ACC112 (cell line): ENCODE measurements around the gene DRG2.

Source experiments
- H2AFZ ChIP-seq: fragments of 200-600 bp; sonication (generic); one replicate; pipeline ENCODE4 v1.6.0; 2017; ENCODE audit warnings: antibody characterized with exemption, low read length; ENCODE audit not compliant: unreplicated experiment
- H3K27ac ChIP-seq: fragments of 200-600 bp; sonication (generic); 2 replicates; pipeline ENCODE4 v1.5.1; 2014; ENCODE audit warnings: low read depth, mild to moderate bottlenecking, antibody characterized with exemption, low read length, moderate library complexity
- H3K27me3 ChIP-seq: fragments of 200-600 bp; sonication (generic); 2 replicates; pipeline ENCODE4 v1.6.1; 2014; ENCODE audit warnings: mild to moderate bottlenecking, antibody characterized with exemption, low read length, moderate library complexity, mixed read lengths; ENCODE audit not compliant: insufficient read depth
- H3K36me3 ChIP-seq: fragments of 200-600 bp; sonication (generic); 2 replicates; pipeline ENCODE4 v1.6.1; 2016; ENCODE audit warnings: mild to moderate bottlenecking, antibody characterized with exemption, low read length, moderate library complexity, mixed read lengths; ENCODE audit not compliant: insufficient read depth
- H3K4me1 ChIP-seq: fragments of 200-600 bp; sonication (generic); one replicate; pipeline ENCODE4 v1.6.1; 2016; ENCODE audit warnings: low read length, mixed read lengths; ENCODE audit not compliant: insufficient read depth, unreplicated experiment, control insufficient read depth
- H3K4me3 ChIP-seq: fragments of 200-600 bp; sonication (generic); 2 replicates; pipeline ENCODE4 v1.5.1; 2014; ENCODE audit warnings: mild to moderate bottlenecking, low read depth, low read length
- H3K79me2 ChIP-seq: fragments of 200-600 bp; sonication (generic); one replicate; pipeline ENCODE4 v1.6.0; 2016; ENCODE audit warnings: low read length; ENCODE audit not compliant: control insufficient read depth, unreplicated experiment, insufficient read depth

Gene DRG2

DNA sequence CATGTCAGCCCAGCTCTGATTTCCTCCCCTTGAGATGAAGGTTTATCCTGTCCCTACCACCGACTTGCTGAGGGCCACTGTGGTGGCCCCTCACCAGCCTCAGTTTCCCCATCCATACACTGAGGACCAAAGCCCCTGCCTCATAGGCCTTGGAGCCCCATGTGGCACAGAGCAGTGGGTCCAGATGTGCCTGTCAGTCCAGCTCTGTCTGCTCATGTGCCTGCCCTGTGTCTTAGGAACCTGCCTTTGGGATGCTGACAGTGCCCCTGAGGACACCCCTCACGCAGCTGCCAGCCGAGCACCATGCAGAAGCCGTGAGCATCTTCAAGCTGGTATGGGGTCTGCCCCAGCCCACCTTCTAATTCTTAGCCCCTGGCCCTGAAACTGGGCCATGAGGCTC, 56.5 kb downstream of the DRG2 start:
- Histone ChIP-seq H3K27ac (no peak overlapping the region), H3K4me3 (no peak overlapping the region), H3K36me3 (no peaks in the 10 kb centered on the region), H2AFZ (no peak overlapping the region), H3K27me3 (no peaks in the 10 kb centered on the region), H3K4me1 (peaks cover 9% of the 10 kb centered on the region), H3K79me2 (no peaks in the 10 kb centered on the region)

- no peak overlapping the region for H2AFZ ChIP-seq
- no peaks in the 10 kb centered on the region for H3K27me3 ChIP-seq
- no peaks in the 10 kb centered on the region for H3K36me3 ChIP-seq
- no peaks in the 10 kb centered on the region for H3K79me2 ChIP-seq
- H3K4me1 ChIP-seq, result peaks cover 9% of the 10 kb centered on the region
- H3K27ac ChIP-seq, result no peak overlapping the region
- H3K4me3 ChIP-seq, result no peak overlapping the region
Observed at GRCh38 chr17:18144855-18145254, 57.1 kb downstream of the DRG2 start.

GRCh38 chr17:18145811-18146210, 58.1 kb downstream of the DRG2 start:
- Histone ChIP-seq H3K27ac (no peak overlapping the region), H3K79me2 (no peaks in the 10 kb centered on the region), H2AFZ (no peak overlapping the region), H3K4me3 (no peak overlapping the region), H3K36me3 (no peaks in the 10 kb centered on the region), H3K4me1 (peaks cover 9% of the 10 kb centered on the region), H3K27me3 (no peaks in the 10 kb centered on the region)

DNA sequence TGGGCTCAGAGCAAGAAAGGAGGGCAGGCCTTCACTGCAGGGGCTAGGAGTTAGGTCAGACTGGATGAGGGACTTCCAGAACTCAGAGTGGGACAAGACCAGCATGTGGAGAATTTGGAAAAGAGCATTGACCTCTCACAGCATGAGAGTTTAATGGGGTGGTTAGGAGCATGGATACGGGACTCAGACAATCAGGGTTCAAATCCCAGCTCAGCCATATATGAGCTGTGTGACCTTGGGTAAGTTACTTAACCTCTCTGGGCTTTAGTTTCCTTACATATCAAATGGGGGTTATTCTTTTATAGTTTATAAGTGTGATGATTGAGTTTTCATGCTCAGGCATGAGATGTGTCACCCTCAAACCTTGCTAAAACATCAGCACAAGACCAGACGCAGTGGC, 58.5 kb downstream of the DRG2 start:
- Histone ChIP-seq H3K27me3 (no peaks in the 10 kb centered on the region), H3K36me3 (no peaks in the 10 kb centered on the region), H3K79me2 (no peaks in the 10 kb centered on the region), H3K27ac (no peak overlapping the region), H3K4me1 (peaks cover 9% of the 10 kb centered on the region), H3K4me3 (no peak overlapping the region), H2AFZ (no peak overlapping the region)

GRCh38 chr17:18146980-18147379, 59.2 kb downstream of the DRG2 start:
- no peaks in the 10 kb centered on the region for H3K27me3 ChIP-seq
- no peaks in the 10 kb centered on the region for H3K79me2 ChIP-seq
- no peak overlapping the region for H2AFZ ChIP-seq
- H3K27ac ChIP-seq, result no peak overlapping the region
- no peak overlapping the region for H3K4me3 ChIP-seq
- no peaks in the 10 kb centered on the region for H3K36me3 ChIP-seq
- H3K4me1 ChIP-seq, result peaks cover 9% of the 10 kb centered on the region

- no peak overlapping the region for H3K27ac ChIP-seq
- no peaks in the 10 kb centered on the region for H3K36me3 ChIP-seq
- no peak overlapping the region for H3K4me3 ChIP-seq
- H2AFZ ChIP-seq, result no peak overlapping the region
- no peaks in the 10 kb centered on the region for H3K79me2 ChIP-seq
- H3K27me3 ChIP-seq, result no peaks in the 10 kb centered on the region
- H3K4me1 ChIP-seq, result peaks cover 15% of the 10 kb centered on the region
Observed at GRCh38 chr17:18148586-18148985, 60.8 kb downstream of the DRG2 start.

DNA sequence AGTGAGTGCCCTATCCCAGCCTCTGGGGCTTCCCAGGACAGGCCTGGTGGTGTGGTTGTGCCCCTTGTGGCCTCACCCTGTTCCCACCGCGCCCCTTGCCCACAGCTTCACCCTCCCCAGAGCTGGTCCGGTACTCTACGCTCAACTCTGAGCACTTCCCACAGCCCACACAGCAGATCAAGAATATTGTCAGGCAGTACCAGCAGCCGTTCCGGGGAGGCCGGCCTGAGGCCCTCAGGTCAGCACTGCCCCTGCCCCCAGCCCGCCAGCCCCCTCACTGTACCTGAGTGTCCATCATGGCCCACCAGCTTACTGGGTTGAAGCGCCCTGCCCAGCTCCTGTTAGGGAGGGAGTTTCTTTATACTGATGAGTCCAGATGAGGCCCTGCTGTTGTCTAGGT, 63.5 kb downstream of the DRG2 start:
- no peak overlapping the region for H3K4me3 ChIP-seq
- no peak overlapping the region for H3K27ac ChIP-seq
- H3K4me1 ChIP-seq, result peaks cover 13% of the 10 kb centered on the region
- no peaks in the 10 kb centered on the region for H3K27me3 ChIP-seq
- no peak overlapping the region for H2AFZ ChIP-seq
- no peaks in the 10 kb centered on the region for H3K79me2 ChIP-seq
- H3K36me3 ChIP-seq, result no peaks in the 10 kb centered on the region

DNA sequence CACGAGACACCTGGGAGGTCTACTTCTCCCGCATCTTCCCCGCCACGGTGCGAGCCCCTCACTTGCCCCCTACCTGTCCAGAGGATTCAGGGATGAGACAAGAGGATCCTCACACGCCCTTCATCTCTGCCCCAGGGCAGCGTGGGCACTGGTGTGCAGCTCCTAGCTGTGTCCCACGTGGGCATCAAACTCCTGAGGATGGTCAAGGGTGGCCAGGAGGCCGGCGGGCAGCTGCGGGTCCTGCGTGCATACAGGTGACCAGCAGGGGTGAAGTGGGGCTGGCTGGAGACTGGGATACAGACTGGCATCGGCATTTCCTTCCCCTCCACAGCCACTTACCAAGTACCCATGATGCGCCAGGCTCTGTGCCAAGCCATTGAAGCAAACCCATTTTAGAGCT, 67.4 kb downstream of the DRG2 start:
- H3K4me3 ChIP-seq, result no peak overlapping the region
- H2AFZ ChIP-seq, result no peak overlapping the region
- H3K4me1 ChIP-seq, result peaks cover 45% of the 10 kb centered on the region
- no peaks in the 10 kb centered on the region for H3K27me3 ChIP-seq
- H3K36me3 ChIP-seq, result no peaks in the 10 kb centered on the region
- H3K27ac ChIP-seq, result no peak overlapping the region
- H3K79me2 ChIP-seq, result no peaks in the 10 kb centered on the region

DNA sequence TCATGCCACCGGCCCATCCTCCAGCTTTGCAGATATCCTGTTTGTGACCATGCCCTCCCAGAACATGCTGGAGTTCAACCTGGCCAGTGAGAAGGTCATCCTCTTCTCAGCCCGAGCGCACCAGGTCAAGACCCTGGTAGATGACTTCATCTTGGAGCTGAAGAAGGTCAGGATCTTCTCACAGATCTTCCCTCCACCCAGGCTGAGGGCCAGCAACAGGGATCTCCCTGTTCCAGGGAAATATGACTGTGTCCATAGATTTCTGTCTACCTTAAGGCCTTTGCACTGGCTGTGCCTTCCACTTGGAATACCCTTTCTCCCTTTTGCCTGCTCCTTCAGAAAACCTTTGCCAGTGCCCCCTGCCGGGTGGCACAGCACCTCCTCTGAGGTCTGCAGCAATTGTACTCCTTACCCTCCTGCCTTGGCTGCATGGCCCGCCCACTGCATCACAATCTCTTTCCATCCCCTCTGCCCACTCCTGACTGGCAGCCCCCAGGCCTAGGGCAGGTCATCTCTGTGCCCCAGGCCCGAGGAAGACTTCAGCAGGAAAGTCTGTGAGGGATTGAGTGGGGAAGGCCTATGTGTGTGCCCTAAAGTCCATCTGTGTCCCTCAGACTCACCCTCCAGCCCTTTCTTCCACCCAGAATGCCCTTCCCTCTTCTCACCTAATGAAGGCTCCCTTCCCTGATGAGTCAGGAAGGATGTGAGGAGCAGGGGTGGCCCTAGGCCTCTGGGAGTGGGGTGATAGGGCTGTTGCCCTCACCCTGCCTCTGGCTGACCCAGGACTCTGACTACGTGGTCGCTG, 68.6 kb downstream of the DRG2 start:
- H2AFZ ChIP-seq, result no peak overlapping the region
- no peaks in the 10 kb centered on the region for H3K79me2 ChIP-seq
- peak overlapping the region; percentile 44 for H3K27ac ChIP-seq
- H3K27me3 ChIP-seq, result no peaks in the 10 kb centered on the region
- no peaks in the 10 kb centered on the region for H3K36me3 ChIP-seq
- no peak overlapping the region for H3K4me3 ChIP-seq
- H3K4me1 ChIP-seq, result peaks cover 46% of the 10 kb centered on the region

- H3K27ac ChIP-seq, result peak overlapping the region; percentile 44; the same call in 1 of the 2 replicates
- peaks cover 46% of the 10 kb centered on the region for H3K4me1 ChIP-seq
- no peak overlapping the region for H2AFZ ChIP-seq
- no peaks in the 10 kb centered on the region for H3K27me3 ChIP-seq
- H3K79me2 ChIP-seq, result no peaks in the 10 kb centered on the region
- H3K4me3 ChIP-seq, result no peak overlapping the region
- no peaks in the 10 kb centered on the region for H3K36me3 ChIP-seq
Observed at GRCh38 chr17:18156976-18157280, 69.2 kb downstream of the DRG2 start.
